Adrenal gland (tissue), 5 donors: Measurements from ENCODE around the gene RIPOR2.

ENCODE experiments used
- CTCF ChIP-seq, 6 experiments: fragments of 450-650 bp in 4 of 6; fragments of 200-600 bp in 2 of 6; sonication (generic) in 1 of 6; IDR thresholded peaks; 1 replicate in 5 of 6; 2 replicates in 1 of 6; pipeline versions ENCODE4 v1.5.1 to v1.8.0; 2016 to 2021; ENCODE audit warnings: antibody characterized with exemption in 6 of 6, mild to moderate bottlenecking in 2 of 6, moderate library complexity in 1 of 6
- POLR2A ChIP-seq, 2 donors: fragments of 450-650 bp; IDR thresholded peaks; one replicate each; pipeline ENCODE4 v1.6.1; 2017; ENCODE audit warnings: antibody characterized with exemption in 2 of 2, mild to moderate bottlenecking in 2 of 2, moderate library complexity in 1 of 2
- donor health status: DM: no; HTN: no; CAD: no.

- TF ChIP-seq CTCF (IDR thresholded peaks at IDR 0.05): no peak
- no peak for TF ChIP-seq POLR2A (IDR thresholded peaks at IDR 0.05)
Observed at GRCh38 chr6:24827970-24828369, 107.8 kb downstream of the RIPOR2 start.
